SH-SY5Y (cell line): ENCODE measurements around the gene HMGXB3.

Source experiments
- GATA2 ChIP-seq: IDR thresholded peaks from 2 replicates; pipeline ENCODE4 v1.6.1; 2011; ENCODE audit warnings: mild to moderate bottlenecking, low read depth, low read length
- GATA3 ChIP-seq: IDR thresholded peaks from 2 replicates; pipeline ENCODE4 v1.6.1; 2011; ENCODE audit warnings: low read depth, mild to moderate bottlenecking, low read length, moderate library complexity

DNA sequence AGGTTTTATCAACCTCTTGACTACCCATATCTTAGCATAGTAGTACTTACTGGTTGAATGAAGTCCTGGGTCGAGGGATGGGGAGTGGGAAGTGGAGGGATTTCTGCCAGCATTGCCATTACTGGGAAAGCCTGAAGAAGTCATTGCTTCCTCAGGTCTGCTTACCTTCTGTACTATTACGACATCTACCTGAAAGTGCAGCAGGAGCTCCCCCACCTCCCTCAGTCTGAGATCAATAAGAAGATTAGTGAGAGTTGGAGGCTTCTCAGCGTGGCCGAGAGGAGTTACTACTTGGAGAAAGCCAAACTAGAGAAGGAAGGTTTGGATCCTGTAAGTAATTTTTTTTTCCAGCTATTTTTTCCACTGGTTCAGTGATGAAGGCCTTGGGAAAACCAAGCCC lies 5.8 kb downstream of the HMGXB3 start:
- TF ChIP-seq GATA2 (no peak), GATA3 (no peak)
